Fibroblast of pulmonary artery (primary cell): ENCODE data around the gene ZBTB4.

Source experiments
- DNase-seq: peaks from one replicate; pipeline ENCODE4 v3.0.0-alpha.2; 2010; ENCODE audit warnings: low read depth
- H3K4me3 ChIP-seq: replicated peaks from 2 replicates; pipeline ENCODE4 v1.5.1; 2011; ENCODE audit warnings: low read depth, mild to moderate bottlenecking, control low read depth, low read length, moderate library complexity
- TF ChIP-seq, protein P1 (sequence below): IDR thresholded peaks from 2 replicates; pipeline ENCODE4 v1.5.1; 2011; ENCODE audit warnings: mild to moderate bottlenecking, control low read depth, low read length, inconsistent platforms; ENCODE audit errors: missing control alignments

ZBTB4 gene

DNA sequence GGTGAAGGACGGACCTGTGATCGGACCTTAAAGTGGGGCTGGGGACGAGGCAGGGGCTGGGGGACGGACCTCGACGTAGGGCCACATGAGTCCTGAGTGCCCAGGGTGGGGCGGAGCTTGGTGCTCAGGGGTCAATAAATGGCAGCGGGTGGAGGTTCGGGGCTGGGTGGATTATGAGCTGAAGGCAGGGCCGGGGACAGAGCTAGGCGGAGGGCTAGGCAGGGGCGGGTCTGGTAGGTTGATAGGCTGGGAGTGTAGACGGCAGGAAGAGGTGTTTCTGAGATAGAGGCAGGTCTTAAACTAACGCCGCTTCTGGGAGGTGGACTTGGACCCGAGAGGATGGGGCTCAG, 33.8 kb downstream of the ZBTB4 start:
- no peak for DNase-seq
- TF ChIP-seq, protein P1, sequence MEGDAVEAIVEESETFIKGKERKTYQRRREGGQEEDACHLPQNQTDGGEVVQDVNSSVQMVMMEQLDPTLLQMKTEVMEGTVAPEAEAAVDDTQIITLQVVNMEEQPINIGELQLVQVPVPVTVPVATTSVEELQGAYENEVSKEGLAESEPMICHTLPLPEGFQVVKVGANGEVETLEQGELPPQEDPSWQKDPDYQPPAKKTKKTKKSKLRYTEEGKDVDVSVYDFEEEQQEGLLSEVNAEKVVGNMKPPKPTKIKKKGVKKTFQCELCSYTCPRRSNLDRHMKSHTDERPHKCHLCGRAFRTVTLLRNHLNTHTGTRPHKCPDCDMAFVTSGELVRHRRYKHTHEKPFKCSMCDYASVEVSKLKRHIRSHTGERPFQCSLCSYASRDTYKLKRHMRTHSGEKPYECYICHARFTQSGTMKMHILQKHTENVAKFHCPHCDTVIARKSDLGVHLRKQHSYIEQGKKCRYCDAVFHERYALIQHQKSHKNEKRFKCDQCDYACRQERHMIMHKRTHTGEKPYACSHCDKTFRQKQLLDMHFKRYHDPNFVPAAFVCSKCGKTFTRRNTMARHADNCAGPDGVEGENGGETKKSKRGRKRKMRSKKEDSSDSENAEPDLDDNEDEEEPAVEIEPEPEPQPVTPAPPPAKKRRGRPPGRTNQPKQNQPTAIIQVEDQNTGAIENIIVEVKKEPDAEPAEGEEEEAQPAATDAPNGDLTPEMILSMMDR, result no peak
- H3K4me3 ChIP-seq, result peak overlapping the region; percentile 34

DNA sequence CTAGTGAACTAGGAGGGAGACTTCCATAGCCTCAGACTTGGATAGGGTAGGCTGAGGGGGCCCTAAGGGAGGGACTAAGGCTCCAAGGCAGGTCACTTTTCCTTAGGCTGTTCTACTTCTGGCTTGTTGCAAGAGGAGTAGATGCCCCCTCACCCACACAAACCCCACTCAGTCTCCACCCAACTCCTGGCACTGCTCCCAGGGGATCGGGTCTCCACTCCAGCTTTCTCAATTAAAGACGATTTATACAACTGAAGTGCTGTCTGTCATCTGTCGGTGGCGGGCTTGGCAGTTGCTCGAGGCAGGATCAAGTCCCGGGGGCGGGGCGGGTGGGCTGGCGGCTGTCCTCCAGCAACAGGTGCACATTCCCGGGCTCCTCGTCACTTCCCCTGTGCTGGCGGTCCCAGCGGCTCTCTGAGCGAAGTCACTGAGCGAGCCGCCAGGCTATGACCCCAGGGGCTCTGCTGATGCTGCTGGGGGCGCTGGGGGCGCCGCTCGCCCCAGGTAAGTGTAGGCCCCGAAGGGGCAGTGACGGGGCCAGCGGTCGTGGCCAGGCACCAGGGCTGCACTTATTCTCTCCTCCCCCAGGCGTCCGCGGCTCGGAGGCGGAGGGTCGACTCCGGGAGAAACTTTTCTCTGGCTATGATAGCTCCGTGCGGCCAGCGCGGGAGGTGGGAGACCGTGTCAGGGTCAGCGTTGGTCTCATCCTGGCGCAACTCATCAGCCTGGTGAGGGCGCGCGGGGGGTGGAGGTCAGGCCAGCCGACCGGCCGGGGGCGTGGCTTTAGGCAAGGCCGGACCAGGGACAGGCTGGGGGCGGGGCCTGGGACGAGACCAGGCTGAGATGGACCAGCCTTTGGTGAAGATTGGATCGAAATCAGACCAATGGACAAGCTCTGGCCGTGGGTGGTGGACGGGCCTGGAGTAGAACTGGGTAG, 34.5 kb downstream of the ZBTB4 start, which contains the start of gene CHRNB1:
CHRNB1 (plus strand) TSS at position 380 of the 937 bp plus-strand sequence; CDS start at position 447, 67 bp downstream.
- DNase-seq, result no peak
- H3K4me3 ChIP-seq, result peak within 1 kb of the TSS; percentile 34
- TF ChIP-seq, protein P1, result no peak

DNA sequence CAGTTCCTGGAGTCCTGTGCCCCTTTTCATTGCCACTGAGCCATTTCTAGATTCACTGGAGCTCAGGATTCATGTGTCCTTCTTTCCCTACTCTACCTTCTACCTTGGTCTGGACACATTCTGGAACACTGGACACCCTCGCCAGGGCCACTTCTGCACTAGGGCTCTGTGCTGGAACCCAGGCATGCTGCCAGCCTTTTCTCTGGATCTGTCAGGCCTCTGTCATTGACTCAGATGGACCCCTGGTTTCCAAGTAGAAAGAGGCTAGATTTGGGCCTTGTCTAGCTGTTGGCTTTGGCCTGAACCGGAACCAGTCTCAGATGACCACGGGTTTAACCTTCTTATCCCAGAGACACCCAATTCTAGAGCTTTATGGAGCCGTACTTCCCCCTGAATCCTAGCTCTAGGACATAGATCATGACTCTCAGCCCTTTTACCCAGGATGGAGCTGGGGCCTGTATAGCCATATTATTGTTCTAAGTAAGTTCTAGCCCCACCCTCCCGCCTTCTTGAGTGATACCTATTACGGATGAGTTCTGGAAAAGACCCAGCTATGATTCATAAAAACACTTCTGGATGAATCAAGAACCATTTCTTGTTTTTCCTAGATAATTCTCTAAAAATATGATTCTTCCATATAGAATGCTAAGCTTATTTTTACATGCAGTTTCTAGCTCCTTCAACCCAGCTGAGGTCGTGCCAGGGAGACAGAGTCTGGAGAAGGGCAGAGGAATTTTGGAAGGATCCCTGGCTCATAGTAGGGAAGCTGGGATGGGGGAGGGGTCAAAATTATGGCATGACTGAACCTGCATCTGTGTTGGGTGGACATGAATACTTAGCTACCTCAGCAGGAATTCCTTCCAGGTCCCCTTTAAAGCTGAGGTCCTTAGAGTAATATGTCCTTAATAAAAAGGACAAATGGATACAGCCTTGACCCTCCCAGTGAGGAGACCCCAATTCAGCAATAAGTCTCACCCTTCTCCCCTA, 35.6 kb downstream of the ZBTB4 start:
- DNase-seq, result peak; percentile 61
- TF ChIP-seq, protein P1, result no peak
- no peak overlapping the region for H3K4me3 ChIP-seq

DNA sequence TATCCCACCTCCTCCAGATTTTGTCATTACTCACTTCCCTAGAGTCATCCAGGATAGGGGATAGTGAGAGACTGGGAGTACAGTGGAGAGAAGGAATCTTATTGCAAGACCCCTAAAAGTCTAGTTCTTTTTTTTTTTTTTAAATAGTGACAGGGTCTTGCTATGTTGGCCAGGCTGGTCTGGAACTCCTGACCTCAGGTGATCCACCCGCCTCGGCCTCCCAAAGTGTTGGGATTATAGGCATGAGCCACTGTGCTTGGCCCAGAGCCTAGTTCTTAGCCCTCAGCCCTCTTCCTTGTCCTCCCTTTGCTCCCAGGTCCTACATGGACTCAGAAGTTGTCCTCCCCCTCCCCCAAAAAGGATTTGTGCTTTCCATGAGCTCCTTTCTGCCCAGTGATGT, 37.3 kb downstream of the ZBTB4 start:
- DNase-seq, result no peak
- TF ChIP-seq, protein P1, result no peak
- H3K4me3 ChIP-seq, result no peak overlapping the region

DNA sequence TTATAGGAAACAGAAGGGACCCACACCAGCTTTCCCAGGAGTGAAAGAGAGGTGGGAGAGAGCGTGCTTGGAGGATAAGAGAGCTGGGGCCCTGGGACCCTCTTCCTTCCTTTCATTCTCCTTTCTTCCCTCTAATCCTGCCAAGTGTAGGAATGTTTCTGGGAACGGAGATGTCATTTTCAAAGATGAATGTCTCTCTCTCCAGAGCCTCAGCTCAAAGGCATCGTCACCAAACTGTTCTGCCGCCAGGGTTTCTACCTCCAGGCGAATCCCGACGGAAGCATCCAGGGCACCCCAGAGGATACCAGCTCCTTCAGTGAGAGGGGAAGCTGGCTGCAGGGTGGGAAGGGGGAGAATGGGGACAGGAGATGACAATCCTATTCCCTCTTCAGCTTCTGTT, 38.2 kb downstream of the ZBTB4 start:
- no peak overlapping the region for H3K4me3 ChIP-seq
- DNase-seq, result no peak

DNA sequence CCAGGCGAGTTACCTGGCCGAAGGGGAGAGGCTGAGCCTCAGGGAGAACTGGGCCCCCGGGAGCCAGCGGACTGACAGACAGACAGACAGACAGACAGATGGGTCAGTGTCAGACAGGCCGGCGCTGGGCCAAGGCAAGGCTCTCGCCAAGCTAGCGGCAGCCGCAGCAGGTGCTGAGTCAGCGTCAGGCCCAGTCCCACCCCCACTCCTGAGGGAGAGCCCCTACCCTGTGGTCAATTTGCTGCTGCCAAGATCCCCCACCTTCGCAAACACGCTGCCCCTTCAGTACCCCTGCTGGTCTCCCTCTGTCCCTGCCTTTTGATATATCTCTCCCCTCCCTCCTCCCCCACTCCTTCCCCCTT, 38.6 kb downstream of the ZBTB4 start:
- TF ChIP-seq, protein P1, result peak; percentile 3
- DNase-seq, result no peak
- no peak overlapping the region for H3K4me3 ChIP-seq

More for the DNA sequence above, 38.2 kb downstream of the ZBTB4 start:
- TF ChIP-seq, protein P1, result no peak
